ENCODE data around the gene TMEM116. TPM values are rescaled to one million over a fixed set of nuclear protein-coding genes. Genes with fewer than 3 reads are reported as not detected.

TMEM116 gene
- total RNA-seq, 2 experiments from 2014 or later: 12.7 to 12.8 TPM

DNA sequence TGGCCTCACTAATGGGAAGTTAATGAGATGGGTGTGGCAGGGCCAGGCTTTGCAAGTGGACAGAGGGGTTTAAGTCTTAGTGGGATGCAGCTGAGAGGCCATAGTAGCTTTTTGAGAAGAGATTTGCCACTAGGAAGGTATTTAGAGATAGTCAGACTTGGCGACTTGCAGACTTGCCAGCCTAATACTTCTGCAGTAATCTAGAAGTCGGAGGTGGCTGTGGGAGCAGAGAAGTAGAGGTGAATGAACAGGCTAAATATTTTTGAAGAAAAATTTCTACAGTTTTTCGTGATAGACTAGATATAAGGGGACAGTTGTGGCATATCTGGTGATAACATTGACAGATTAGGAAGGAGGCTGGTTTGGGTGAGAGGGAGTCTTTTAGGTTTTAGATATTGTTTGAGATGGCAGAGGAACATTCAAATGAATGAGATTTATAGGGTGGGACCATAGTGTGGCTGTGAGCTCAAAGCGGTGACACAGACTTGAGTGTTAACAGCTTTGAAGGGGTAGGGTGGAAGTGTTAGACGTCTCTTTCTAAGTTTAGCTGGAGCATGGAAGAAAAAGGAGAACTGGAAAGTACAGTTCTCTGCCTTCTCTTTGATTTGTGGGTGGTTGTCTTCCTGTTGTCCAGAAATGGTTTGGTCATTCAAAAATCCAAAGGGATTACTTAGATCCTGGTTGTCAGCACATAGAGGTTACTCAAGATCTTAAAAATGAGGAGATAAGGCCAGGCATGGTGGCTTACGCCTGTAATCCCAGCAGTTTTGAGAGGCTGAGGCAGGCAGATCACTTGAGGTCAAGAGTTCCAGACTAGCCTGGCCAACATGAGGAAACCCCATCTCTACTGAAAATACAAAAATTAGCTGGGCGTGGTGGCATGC lies 126.1 kb downstream of the TMEM116 start:
- H3K27me3 ChIP-seq (ENCODE audit: control insufficient read depth in 1 of 2, insufficient read depth in 2 of 2, low read length in 2 of 2): no peaks in the 10 kb centered on the region
- H3K4me1 Mint-ChIP-seq (ENCODE audit: low read depth): no peaks in the 10 kb centered on the region
- H3K4me3 Mint-ChIP-seq: no peak overlapping the region
- no peaks in the 10 kb centered on the region for H3K4me1 ChIP-seq (ENCODE audit: insufficient read depth, low read length)
- no peaks in the 10 kb centered on the region for H3K27me3 Mint-ChIP-seq
- POLR2A ChIA-PET: interaction anchor here (1.0 kb wide), 1 partner anchor 17 kb away, joined by 3 read pairs; no protein-coding TSS in a partner anchor
- intact Hi-C loops (cut with DNase I, micrococcal nuclease): no loop called here
- peak overlapping the region; percentile 22 for H3K27ac Mint-ChIP-seq
- TF ChIP-seq, protein P1, sequence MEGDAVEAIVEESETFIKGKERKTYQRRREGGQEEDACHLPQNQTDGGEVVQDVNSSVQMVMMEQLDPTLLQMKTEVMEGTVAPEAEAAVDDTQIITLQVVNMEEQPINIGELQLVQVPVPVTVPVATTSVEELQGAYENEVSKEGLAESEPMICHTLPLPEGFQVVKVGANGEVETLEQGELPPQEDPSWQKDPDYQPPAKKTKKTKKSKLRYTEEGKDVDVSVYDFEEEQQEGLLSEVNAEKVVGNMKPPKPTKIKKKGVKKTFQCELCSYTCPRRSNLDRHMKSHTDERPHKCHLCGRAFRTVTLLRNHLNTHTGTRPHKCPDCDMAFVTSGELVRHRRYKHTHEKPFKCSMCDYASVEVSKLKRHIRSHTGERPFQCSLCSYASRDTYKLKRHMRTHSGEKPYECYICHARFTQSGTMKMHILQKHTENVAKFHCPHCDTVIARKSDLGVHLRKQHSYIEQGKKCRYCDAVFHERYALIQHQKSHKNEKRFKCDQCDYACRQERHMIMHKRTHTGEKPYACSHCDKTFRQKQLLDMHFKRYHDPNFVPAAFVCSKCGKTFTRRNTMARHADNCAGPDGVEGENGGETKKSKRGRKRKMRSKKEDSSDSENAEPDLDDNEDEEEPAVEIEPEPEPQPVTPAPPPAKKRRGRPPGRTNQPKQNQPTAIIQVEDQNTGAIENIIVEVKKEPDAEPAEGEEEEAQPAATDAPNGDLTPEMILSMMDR (IDR thresholded peaks at IDR 0.05): no peak
- H3K9me3 Mint-ChIP-seq: no peaks in the 10 kb centered on the region
- H3K9me3 ChIP-seq (ENCODE audit: control insufficient read depth in 1 of 2, insufficient read depth in 1 of 2, low read length in 2 of 2): no peaks in the 10 kb centered on the region
- ATAC-seq (ENCODE audit: poor library complexity) (no peak), DNase-seq (no peak)
- no peak overlapping the region for H3K4me3 ChIP-seq (ENCODE audit: low read length)
- peaks cover 93% of the 10 kb centered on the region for H3K36me3 Mint-ChIP-seq (ENCODE audit: low read depth)
- no peak overlapping the region for H3K27ac ChIP-seq (ENCODE audit: low read depth in 1 of 2, low read length in 2 of 2)
- CTCF ChIA-PET: no interaction called here
- peaks cover 87% of the 10 kb centered on the region for H3K36me3 ChIP-seq (ENCODE audit: insufficient read depth, low read length)

DNA sequence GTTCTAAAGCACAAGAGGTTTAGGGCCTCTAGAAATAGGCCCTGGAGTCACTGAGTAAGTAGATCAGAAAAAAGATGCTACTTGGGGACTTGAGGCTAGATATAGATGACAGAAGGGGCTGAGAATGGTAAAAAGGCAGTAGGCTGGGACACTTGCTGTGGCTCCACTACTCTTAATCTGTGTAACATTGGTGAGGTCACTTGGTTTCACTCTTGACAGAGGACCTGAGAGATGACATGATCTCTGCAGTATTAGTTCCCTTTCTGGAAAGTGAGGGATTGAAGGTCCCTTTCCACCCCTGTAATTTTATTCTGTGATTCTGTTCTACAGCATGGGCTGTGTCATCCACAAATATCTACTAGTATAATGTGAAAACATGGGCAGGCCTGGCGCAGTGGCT lies 131.2 kb downstream of the TMEM116 start:
- no peak overlapping the region for H3K27ac Mint-ChIP-seq

More for the DNA sequence above, 131.2 kb downstream of the TMEM116 start:
- H3K4me1 Mint-ChIP-seq (ENCODE audit: low read depth): no peaks in the 10 kb centered on the region
- Histone ChIP-seq H3K4me1 (ENCODE audit: insufficient read depth, low read length) (no peaks in the 10 kb centered on the region), H3K36me3 (ENCODE audit: insufficient read depth, low read length) (peaks cover 75% of the 10 kb centered on the region), H3K4me3 (ENCODE audit: low read length) (no peak overlapping the region), H3K27me3 (ENCODE audit: control insufficient read depth in 1 of 2, insufficient read depth in 2 of 2, low read length in 2 of 2) (no peaks in the 10 kb centered on the region), H3K27ac (ENCODE audit: low read depth in 1 of 2, low read length in 2 of 2) (no peak overlapping the region), H3K9me3 (ENCODE audit: control insufficient read depth in 1 of 2, insufficient read depth in 1 of 2, low read length in 2 of 2) (no peaks in the 10 kb centered on the region)
- no peak overlapping the region for H3K4me3 Mint-ChIP-seq
- H3K27me3 Mint-ChIP-seq: no peaks in the 10 kb centered on the region
- intact Hi-C loops (cut with DNase I, micrococcal nuclease): no loop called here
- ChIA-PET POLR2A (no interaction called here), CTCF (no interaction called here)
- H3K9me3 Mint-ChIP-seq: no peaks in the 10 kb centered on the region
- TF ChIP-seq, protein P1 (IDR thresholded peaks at IDR 0.05): no peak
- ATAC-seq (ENCODE audit: poor library complexity): no peak
- peaks cover 94% of the 10 kb centered on the region for H3K36me3 Mint-ChIP-seq (ENCODE audit: low read depth)
- no peak for DNase-seq

Small RNAs within 50 kb of the gene (microRNA-seq; reads per million reads assigned to microRNA genes)
- not detected for gene MIR3657 (ENCODE audit: borderline microRNAs expressed, borderline replicate concordance)

Other genes starting within 250 kb of the TMEM116 start
- gene ALDH2, start 246.2 kb downstream of the TMEM116 start, total RNA-seq: 1 to 10 TPM; 2.0 to 2.1 TPM
- gene MAPKAPK5, start 170.9 kb downstream of the TMEM116 start, total RNA-seq: 10 to 100 TPM; 62.2 to 63.6 TPM
- gene ERP29, start 261 bp upstream of the TMEM116 start, total RNA-seq: 100 to 1,000 TPM; 109 to 117 TPM
- 10 to 100 TPM; 31.1 to 34.6 TPM for gene NAA25, start 95.6 kb upstream of the TMEM116 start, total RNA-seq
- gene TRAFD1, start 112.4 kb upstream of the TMEM116 start, total RNA-seq: 10 to 100 TPM; 19.6 to 20.4 TPM